ENCODE data around the gene CHML. TPM values are rescaled to one million over a fixed set of nuclear protein-coding genes. Genes with fewer than 3 reads are reported as not detected.

The CHML gene
- total and polyA plus RNA-seq, 2 of the 8 experiments (the other 6 are each of a cell fraction or from before 2014, with no cell fraction given) = 11.5 to 82.4 TPM

DNA sequence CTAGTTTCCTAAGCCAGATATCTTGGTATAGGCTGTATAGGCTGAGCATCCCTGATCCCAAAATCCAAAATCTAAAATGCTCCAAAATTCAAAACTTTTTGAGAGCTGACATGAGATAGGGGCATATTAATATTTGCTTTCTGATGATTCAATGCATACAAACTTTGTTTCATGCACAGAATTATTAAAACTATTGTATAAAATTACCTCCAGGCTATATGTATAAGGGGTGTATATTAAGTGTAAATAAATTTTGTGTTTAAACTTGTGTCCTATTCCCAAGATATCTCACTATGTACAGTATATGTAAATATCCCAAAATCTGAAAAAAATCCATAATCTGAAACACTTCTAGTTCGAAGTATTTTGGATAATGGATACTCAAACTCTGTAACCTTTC is 14.5 kb upstream of the CHML start (continued):
- TF ChIP-seq EGR1 (IDR thresholded peaks at IDR 0.05; ENCODE audit: borderline replicate concordance, low read depth, low read length) = no peak
- TF ChIP-seq TAF1 (IDR thresholded peaks at IDR 0.05; ENCODE audit: low read depth, low read length) = no peak
- no peak for TF ChIP-seq SIX5 (IDR thresholded peaks at IDR 0.05; ENCODE audit: low read depth, low read length)

Data from H1 (cell line).